ENCODE data around the gene GNB1.

DNA sequence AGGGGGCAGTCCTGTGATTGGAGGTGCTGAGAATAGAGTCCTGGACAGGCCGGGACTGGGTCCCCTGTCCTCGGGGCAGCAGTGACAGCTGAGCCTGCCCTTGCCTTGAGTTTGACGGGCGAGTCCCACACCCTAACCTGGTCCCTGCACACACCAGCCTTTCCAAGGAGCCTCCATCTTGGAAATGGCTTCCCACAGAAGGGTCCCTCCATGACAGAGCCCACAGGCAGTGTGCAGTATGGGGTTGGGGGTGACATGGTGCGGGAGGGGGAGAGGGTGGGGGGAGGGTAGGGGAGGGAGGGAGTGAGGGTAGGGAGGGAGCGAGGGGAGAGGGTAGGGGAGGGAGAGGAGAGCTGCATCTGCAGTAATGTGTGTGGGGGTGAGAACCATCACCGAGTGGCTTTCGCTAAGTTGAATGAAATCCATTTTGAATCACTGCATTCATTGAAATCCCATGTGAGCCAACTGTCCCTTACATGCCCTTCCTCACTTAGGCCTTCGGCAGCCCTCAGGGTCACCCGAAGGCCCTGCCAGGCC lies 38.3 kb upstream of the GNB1 start:
- TF ChIP-seq EZH2 (IDR thresholded peaks at IDR 0.05) (no peak), FOXP2 (optimal IDR thresholded peaks at IDR 0.05; ENCODE audit: control extremely low read depth, extremely low read length, insufficient read depth) (no peak), POLR2AphosphoS5 (IDR thresholded peaks at IDR 0.05; ENCODE audit: borderline replicate concordance, low read depth, low read length) (no peak)
